GM19025 (cell line): ENCODE results near the gene TRIM74.
"Not testable (repeated sequence)": the region's sequence is repeated elsewhere in the genome, so short reads cannot be mapped to it uniquely, and the experiment has no call there.

Experiments
- ATAC-seq: cut with Tn5 transposase; IDR thresholded peaks from one replicate; pipeline ENCODE4 v1.9.1; 2021; ENCODE audit warnings: mild to moderate bottlenecking, low read depth, moderate library complexity; ENCODE audit not compliant: unreplicated experiment

TRIM74 gene

GRCh38 chr7:72960626-72961345, 8.5 kb downstream of the TRIM74 start:
- not testable (repeated sequence) for ATAC-seq

- not testable (repeated sequence) for ATAC-seq
These were observed 9.2 kb downstream of the TRIM74 start for GRCh38 chr7:72960029-72960428.

GRCh38 chr7:72954563-72955198, 14.6 kb downstream of the TRIM74 start:
- peak; percentile 81 for ATAC-seq

- peak; percentile 43 for ATAC-seq
These were observed 15.2 kb downstream of the TRIM74 start for GRCh38 chr7:72953901-72954562.

GRCh38 chr7:72950432-72950831, 18.8 kb downstream of the TRIM74 start:
- not testable (repeated sequence) for ATAC-seq

GRCh38 chr7:72949686-72950085, 19.6 kb downstream of the TRIM74 start:
- ATAC-seq: not testable (repeated sequence)

- ATAC-seq: not testable (repeated sequence)
These were observed 20.0 kb downstream of the TRIM74 start for GRCh38 chr7:72949276-72949675.

GRCh38 chr7:72948714-72949113, 20.6 kb downstream of the TRIM74 start:
- not testable (repeated sequence) for ATAC-seq

- ATAC-seq: not testable (repeated sequence)
These were observed 23.0 kb downstream of the TRIM74 start for GRCh38 chr7:72946130-72946745.

- not testable (repeated sequence) for ATAC-seq
These were observed 23.7 kb downstream of the TRIM74 start for GRCh38 chr7:72945597-72945996.

- ATAC-seq: not testable (repeated sequence)
These were observed 24.3 kb downstream of the TRIM74 start for GRCh38 chr7:72944937-72945336.

- ATAC-seq: not testable (repeated sequence)
These were observed 26.3 kb downstream of the TRIM74 start for GRCh38 chr7:72942956-72943355.

GRCh38 chr7:72942022-72942705, 27.1 kb downstream of the TRIM74 start:
- not testable (repeated sequence) for ATAC-seq

GRCh38 chr7:72928216-72928615, 41.0 kb downstream of the TRIM74 start:
- ATAC-seq: not testable (repeated sequence)

- ATAC-seq: not testable (repeated sequence)
These were observed 41.5 kb downstream of the TRIM74 start for GRCh38 chr7:72927791-72928190.

- no peak for ATAC-seq
These were observed 43.6 kb downstream of the TRIM74 start for GRCh38 chr7:72925546-72926120.

- ATAC-seq: peak; percentile 83
These were observed 44.3 kb downstream of the TRIM74 start, which contains the start of gene POM121 for GRCh38 chr7:72924733-72925545. POM121 (plus strand) TSS chr7:72925095; CDS start chr7:72925122, 27 bp downstream.

- ATAC-seq: peak; percentile 5
These were observed 44.9 kb downstream of the TRIM74 start for GRCh38 chr7:72924386-72924732.

GRCh38 chr7:72919256-72919775, 50.0 kb downstream of the TRIM74 start:
- no peak for ATAC-seq
